HAP-1 (cell line): ENCODE data around the gene POLE.
"Not testable (repeated sequence)": the region's sequence is repeated elsewhere in the genome, so short reads cannot be mapped to it uniquely, and the experiment has no call there.

Source experiments
- DNase-seq, 2 experiments: peaks; one replicate each; pipeline ENCODE4 v3.0.0-alpha.2; 2016 to 2020; ENCODE audit warnings: low spot score in 2 of 2
- H3K27me3 ChIP-seq: fragments of 250-450 bp; sonication (Bioruptor Pico); 2 replicates; pipeline ENCODE4 v1.5.1; 2020; ENCODE audit warnings: low read depth, mild to moderate bottlenecking, moderate library complexity
- H3K36me3 ChIP-seq: fragments of 250-450 bp; sonication (Bioruptor Pico); replicated peaks from 2 replicates; pipeline ENCODE4 v1.5.1; 2020; ENCODE audit warnings: mild to moderate bottlenecking
- H3K4me1 ChIP-seq: fragments of 250-450 bp; sonication (Bioruptor Pico); 2 replicates; pipeline ENCODE4 v1.5.1; 2020; ENCODE audit warnings: mild to moderate bottlenecking
- H3K4me3 ChIP-seq: fragments of 250-450 bp; sonication (Bioruptor Pico); 2 replicates; pipeline ENCODE4 v1.5.1; 2020; ENCODE audit warnings: mild to moderate bottlenecking, moderate library complexity
- H3K9me3 ChIP-seq: fragments of 250-450 bp; sonication (Bioruptor Pico); 2 replicates; pipeline ENCODE4 v1.5.1; 2020; ENCODE audit warnings: mild to moderate bottlenecking, moderate library complexity
- in situ Hi-C: fragments of 300-500 bp; cut with MboI; formaldehyde crosslinking; loops from 3 replicates; pipeline ENCODE4 v1.14.3; 2020; ENCODE audit warnings: low sequenced_read_pairs, inconsistent platforms, mixed read lengths

POLE gene

DNA sequence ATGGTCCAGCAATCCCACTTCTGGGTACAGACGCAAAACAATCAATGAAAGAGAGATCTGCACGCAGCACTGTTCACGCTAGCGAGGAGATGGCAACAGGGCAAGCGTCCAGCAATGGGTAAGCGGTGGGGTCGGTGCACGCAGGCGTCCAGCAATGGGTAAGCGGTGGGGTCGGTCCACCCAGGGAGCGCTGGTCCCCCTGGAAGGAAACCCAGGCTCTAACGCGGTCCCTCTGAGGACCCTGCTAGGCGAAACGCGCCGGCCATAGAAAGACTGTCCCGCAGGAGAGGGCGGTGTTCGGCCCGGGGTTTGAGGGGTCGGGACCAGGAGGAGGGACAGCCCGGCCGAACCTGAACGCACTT is 22.9 kb upstream of the POLE start:
- in situ Hi-C loops: no loop called here

GRCh38 chr12:132708150-132708549 is 21.0 kb upstream of the POLE start:
- Histone ChIP-seq H3K9me3 (no peaks in the 10 kb centered on the region), H3K36me3 (peaks cover 36% of the 10 kb centered on the region), H3K27me3 (no peaks in the 10 kb centered on the region), H3K4me3 (no peak overlapping the region), H3K4me1 (peaks cover 6% of the 10 kb centered on the region)
- DNase-seq: no peak
- in situ Hi-C loops: no loop called here

More for the DNA sequence above, 22.9 kb upstream of the POLE start:
- H3K4me3 ChIP-seq: peak overlapping the region; percentile 74
- DNase-seq: no peak
- H3K27me3 ChIP-seq: no peaks in the 10 kb centered on the region
- H3K36me3 ChIP-seq: peaks cover 32% of the 10 kb centered on the region
- H3K9me3 ChIP-seq: no peaks in the 10 kb centered on the region
- H3K4me1 ChIP-seq: peaks cover 6% of the 10 kb centered on the region

- DNase-seq: no peak
- no peaks in the 10 kb centered on the region for H3K27me3 ChIP-seq
- H3K36me3 ChIP-seq: peaks cover 34% of the 10 kb centered on the region
- in situ Hi-C loops: no loop called here
- peaks cover 6% of the 10 kb centered on the region for H3K4me1 ChIP-seq
- H3K4me3 ChIP-seq: no peak overlapping the region
- H3K9me3 ChIP-seq: no peaks in the 10 kb centered on the region
Observed at GRCh38 chr12:132707241-132707640, 20.1 kb upstream of the POLE start.

- in situ Hi-C loops: no loop called here
- Histone ChIP-seq H3K4me3 (no peak overlapping the region), H3K9me3 (no peaks in the 10 kb centered on the region), H3K36me3 (peaks cover 56% of the 10 kb centered on the region), H3K4me1 (no peaks in the 10 kb centered on the region), H3K27me3 (no peaks in the 10 kb centered on the region)
- DNase-seq: no peak
Observed at GRCh38 chr12:132703641-132704040, 16.5 kb upstream of the POLE start.

DNA sequence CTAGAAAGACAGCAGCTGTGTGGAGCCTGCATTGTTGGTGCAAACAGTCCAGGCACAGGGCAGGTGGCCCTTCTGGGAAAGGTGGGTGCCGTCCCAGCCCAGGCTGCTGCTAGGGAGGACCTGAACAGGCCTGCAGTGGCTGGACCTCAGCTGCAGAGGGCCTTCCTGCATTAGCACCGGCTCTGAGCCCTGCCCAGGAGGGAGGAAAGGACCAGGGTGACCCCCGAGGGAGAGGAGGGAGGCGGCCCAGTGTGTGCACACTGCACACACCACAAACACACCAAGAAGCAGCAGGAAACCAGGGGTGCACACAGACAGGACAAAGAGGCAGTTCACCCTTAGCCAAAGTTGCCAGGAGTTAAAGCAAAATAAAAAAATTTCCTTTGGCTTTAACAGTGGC is 15.5 kb upstream of the POLE start:
- Histone ChIP-seq H3K9me3 (no peaks in the 10 kb centered on the region), H3K36me3 (peaks cover 56% of the 10 kb centered on the region), H3K4me3 (no peak overlapping the region), H3K4me1 (no peaks in the 10 kb centered on the region), H3K27me3 (no peaks in the 10 kb centered on the region)
- no peak for DNase-seq
- in situ Hi-C loops: no loop called here

GRCh38 chr12:132700212-132700822 is 13.2 kb upstream of the POLE start:
- H3K9me3 ChIP-seq: no peaks in the 10 kb centered on the region
- no peak overlapping the region for H3K4me3 ChIP-seq
- no peaks in the 10 kb centered on the region for H3K4me1 ChIP-seq
- in situ Hi-C loops: no loop called here
- DNase-seq: no peak
- H3K27me3 ChIP-seq: no peaks in the 10 kb centered on the region
- H3K36me3 ChIP-seq: peaks cover 73% of the 10 kb centered on the region

DNA sequence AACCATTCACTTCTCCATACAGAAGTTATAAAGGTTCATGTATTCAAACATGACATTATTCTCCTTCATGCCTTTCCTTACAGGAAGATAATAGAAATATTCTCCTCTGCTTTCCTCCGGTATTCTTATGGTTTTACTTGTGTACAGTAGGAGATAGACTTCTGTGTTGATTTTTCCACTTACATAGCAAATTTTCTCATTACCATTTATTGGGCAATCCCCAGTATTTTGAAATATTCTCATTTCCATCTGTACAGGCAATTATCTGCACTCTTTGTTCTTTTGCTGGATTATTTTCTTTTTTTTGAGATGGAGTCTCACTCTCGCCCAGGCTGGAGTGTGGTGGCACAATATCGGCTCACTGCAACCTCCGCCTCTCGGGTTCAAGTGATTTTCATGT is 11.2 kb upstream of the POLE start:
- Histone ChIP-seq H3K9me3 (no peaks in the 10 kb centered on the region), H3K4me1 (no peaks in the 10 kb centered on the region), H3K36me3 (peaks cover 58% of the 10 kb centered on the region), H3K27me3 (no peaks in the 10 kb centered on the region), H3K4me3 (no peak overlapping the region)
- no peak for DNase-seq
- in situ Hi-C loops: no loop called here

GRCh38 chr12:132695431-132695830 is 8.3 kb upstream of the POLE start:
- no peak for DNase-seq
- H3K9me3 ChIP-seq: no peaks in the 10 kb centered on the region
- no peaks in the 10 kb centered on the region for H3K27me3 ChIP-seq
- peaks cover 51% of the 10 kb centered on the region for H3K36me3 ChIP-seq
- no peak overlapping the region for H3K4me3 ChIP-seq
- no peaks in the 10 kb centered on the region for H3K4me1 ChIP-seq
- in situ Hi-C loops: no loop called here

GRCh38 chr12:132694888-132695287 is 7.7 kb upstream of the POLE start:
- H3K4me3 ChIP-seq, H3K27me3 ChIP-seq, H3K4me1 ChIP-seq, H3K9me3 ChIP-seq, DNase-seq, in situ Hi-C loops: not testable (repeated sequence)
- H3K36me3 ChIP-seq: peaks cover 50% of the 10 kb centered on the region

- H3K9me3 ChIP-seq, in situ Hi-C loops, H3K4me1 ChIP-seq, H3K27me3 ChIP-seq, DNase-seq, H3K4me3 ChIP-seq: not testable (repeated sequence)
- peaks cover 41% of the 10 kb centered on the region for H3K36me3 ChIP-seq
Observed at GRCh38 chr12:132692030-132692429, 4.9 kb upstream of the POLE start.

GRCh38 chr12:132690112-132690511 is 3.0 kb upstream of the POLE start:
- Histone ChIP-seq H3K9me3 (no peaks in the 10 kb centered on the region), H3K27me3 (no peaks in the 10 kb centered on the region), H3K4me1 (peaks cover 10% of the 10 kb centered on the region), H3K4me3 (no peak overlapping the region), H3K36me3 (peaks cover 36% of the 10 kb centered on the region)
- DNase-seq: no peak
- in situ Hi-C loops: no loop called here

GRCh38 chr12:132689227-132689626 is 2.1 kb upstream of the POLE start:
- peaks cover 10% of the 10 kb centered on the region for H3K4me1 ChIP-seq
- in situ Hi-C loops: no loop called here
- H3K27me3 ChIP-seq: no peaks in the 10 kb centered on the region
- DNase-seq: peak in 1 of 2 experiments; percentile 20
- no peaks in the 10 kb centered on the region for H3K9me3 ChIP-seq
- peak overlapping the region; percentile 14 for H3K4me3 ChIP-seq
- peaks cover 36% of the 10 kb centered on the region for H3K36me3 ChIP-seq

GRCh38 chr12:132686825-132687210 is 324 bp downstream of the POLE start:
- in situ Hi-C loops: no loop called here
- Histone ChIP-seq H3K27me3 (no peaks in the 10 kb centered on the region), H3K9me3 (no peaks in the 10 kb centered on the region), H3K4me1 (peaks cover 10% of the 10 kb centered on the region), H3K4me3 (peak overlapping the region; percentile 72), H3K36me3 (peaks cover 44% of the 10 kb centered on the region)
- DNase-seq: peak in 1 of 2 experiments; percentile 52

DNA sequence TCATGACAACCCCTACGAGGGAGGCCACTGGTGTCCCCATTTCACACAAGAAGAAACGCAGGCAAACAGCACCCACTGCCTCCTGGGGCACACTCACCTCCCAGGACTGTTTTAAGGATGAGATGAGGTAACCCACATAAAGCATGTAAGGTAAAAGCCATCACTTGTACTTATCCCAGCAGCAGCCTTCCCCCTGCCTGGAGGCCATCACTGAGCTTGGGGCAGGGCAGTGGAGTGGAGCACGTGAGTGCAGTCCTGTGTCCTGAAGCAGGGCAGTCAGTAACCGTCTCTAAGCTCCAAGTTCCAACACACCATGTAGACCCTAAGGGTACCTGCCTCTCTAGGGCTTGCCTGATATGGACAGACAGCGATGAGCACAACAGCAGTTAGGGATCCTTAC is 1.7 kb downstream of the POLE start:
- peak in 1 of 2 experiments; percentile 24 for DNase-seq
- H3K36me3 ChIP-seq: peaks cover 42% of the 10 kb centered on the region
- H3K27me3 ChIP-seq: no peaks in the 10 kb centered on the region
- H3K9me3 ChIP-seq: no peaks in the 10 kb centered on the region
- peak overlapping the region; percentile 72 for H3K4me3 ChIP-seq
- H3K4me1 ChIP-seq: peaks cover 10% of the 10 kb centered on the region
- in situ Hi-C loops: no loop called here

DNA sequence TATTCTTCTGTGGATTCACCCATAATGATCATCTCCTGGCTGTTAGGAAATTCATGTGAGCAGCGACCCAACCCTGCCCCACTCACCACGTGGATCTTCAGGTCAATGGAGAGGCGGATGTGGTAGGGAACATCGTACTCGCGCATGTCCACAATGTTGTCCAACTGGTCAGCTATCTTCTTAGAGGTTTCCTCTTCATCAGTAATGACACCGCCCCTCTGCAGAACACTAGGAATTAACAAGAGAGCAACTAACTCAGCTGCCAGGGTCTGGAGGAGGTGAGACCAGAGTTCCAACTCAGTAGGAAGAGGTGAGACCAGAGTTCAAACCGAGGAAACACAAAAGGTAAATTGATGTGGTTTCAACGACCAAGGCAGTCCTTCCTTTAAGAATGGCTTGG is 9.7 kb downstream of the POLE start:
- Histone ChIP-seq H3K27me3 (no peaks in the 10 kb centered on the region), H3K36me3 (peaks cover 91% of the 10 kb centered on the region), H3K4me3 (no peak overlapping the region), H3K9me3 (no peaks in the 10 kb centered on the region), H3K4me1 (no peaks in the 10 kb centered on the region)
- DNase-seq: no peak
- in situ Hi-C loops: no loop called here
